DMS153 treated with DMSO at 0.1 percent for 48 hours (cell line): Measurements from ENCODE around the gene VAMP2.
A peak's percentile ranks its signal among the peaks of the same experiment; 100 is the strongest.
"Not testable (repeated sequence)": the region's sequence is repeated elsewhere in the genome, so short reads cannot be mapped to it uniquely, and the experiment has no call there.

Source experiments
- DNase-seq: peaks from one replicate; lab custom pipeline; 2025; ENCODE audit not compliant: unreplicated experiment; lab: John Stamatoyannopoulos, UW

VAMP2 gene

GRCh38 chr17:8176197-8176940 lies 13.6 kb upstream of the VAMP2 start, which contains the start of gene TMEM107:
Gene TMEM107 (minus strand): TSS chr17:8176380. CDS start chr17:8176286, 94 bp downstream.
- DNase-seq, result no peak

- no peak for DNase-seq
These were observed 13.0 kb upstream of the VAMP2 start for GRCh38 chr17:8175795-8176196.

GRCh38 chr17:8173871-8174322 lies 11.1 kb upstream of the VAMP2 start:
- no peak for DNase-seq

DNA sequence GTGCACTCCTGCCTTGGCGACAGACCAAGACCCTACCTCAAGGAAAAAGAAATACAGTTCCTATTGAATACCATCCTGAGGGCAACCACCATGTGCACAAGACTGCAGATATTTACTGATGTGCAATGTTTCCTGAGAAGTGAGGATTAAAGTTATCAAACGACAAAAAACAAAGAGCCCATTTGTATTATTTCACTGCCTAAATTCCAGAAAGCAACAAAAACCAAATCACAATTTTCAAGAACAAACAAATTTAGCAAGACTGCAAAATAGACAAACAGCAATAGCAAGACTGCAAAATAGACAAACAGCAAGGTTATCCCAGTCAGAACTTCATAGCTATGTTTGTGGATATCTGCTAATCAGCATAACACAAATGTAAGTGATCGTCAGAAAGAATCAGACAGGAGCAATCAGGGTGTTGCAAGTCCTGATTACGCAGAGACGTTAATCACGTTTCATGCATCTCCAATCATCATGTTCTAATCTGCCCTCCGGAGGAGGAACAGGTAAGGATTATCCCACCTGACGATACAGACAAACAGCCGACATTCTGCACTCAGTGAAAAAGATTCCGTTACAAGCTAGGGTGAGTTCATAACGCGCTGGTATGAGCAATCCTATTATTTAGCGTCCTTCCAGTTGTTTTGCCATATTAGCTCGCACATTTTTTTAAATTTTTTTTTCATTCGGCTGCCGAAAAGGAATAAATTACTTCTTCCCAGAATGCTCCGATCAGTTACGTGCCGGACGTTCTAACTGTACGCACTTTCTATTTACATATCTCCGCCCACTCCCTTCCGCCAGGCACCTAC lies 10.5 kb upstream of the VAMP2 start:
- peak; percentile 63 for DNase-seq

DNA sequence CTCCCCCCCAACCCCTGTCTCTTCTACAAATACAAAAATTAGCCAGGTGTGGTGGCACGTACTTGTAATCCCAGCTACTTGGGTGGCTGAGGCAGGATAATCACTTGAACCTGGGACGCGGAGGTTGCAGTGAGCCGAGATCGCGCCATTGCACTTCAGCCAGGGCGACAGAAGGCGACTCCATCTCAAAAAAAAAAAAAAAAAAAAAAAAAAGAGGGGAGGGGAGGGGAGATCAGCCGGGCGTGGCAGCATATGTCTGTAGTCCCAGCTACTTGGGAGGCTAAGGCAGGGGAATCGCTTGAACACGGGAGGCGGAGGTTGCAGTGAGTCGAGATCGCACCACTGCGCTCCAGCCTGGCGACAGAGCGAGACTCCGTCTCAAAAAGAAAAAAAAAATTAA lies 7.4 kb upstream of the VAMP2 start:
- not testable (repeated sequence) for DNase-seq

- no peak for DNase-seq
These were observed 4.8 kb upstream of the VAMP2 start for GRCh38 chr17:8167526-8167925.

- no peak for DNase-seq
These were observed 4.0 kb upstream of the VAMP2 start for GRCh38 chr17:8166731-8167130.

GRCh38 chr17:8164815-8165131 lies 2.0 kb upstream of the VAMP2 start:
- DNase-seq, result no peak

DNA sequence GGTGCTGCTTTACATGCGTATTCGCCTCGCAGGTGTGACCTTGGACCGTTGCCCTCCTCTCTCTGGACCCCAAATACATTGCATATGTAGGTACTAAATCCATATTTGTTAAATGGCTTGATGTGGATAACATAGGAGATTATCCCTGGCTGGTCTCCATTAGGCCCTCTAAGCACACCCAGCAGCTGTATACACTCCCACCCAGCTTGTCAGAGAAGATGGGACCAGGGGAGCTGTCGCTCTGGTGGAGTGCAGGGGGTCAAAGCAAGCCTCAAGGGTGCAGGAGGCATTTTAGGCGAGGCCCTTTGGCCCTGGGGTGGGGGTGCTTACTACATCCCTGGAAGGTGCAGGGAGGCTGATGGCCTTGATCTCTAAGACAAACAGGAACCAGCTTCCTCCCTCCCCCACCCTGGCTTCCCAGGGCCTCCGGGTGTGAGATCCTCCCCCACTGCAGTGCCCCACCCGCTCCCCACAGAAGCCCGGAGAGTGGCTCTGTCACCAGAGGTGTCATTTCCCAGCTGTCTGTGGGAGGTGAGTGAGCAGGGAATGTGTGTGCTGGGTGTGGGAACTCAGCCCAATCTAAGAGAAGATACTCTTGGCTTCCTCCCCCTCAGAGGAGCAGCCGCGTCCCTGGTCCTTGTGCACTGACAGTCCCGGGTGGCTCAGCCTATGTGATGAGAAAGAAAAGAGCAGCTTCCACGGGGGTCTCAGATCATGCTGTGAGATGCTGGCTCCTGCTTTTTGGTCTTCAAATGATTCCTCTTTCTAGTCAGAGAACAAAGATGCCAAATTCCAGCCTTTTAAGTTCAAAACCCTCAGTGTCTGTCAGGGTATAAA lies 1.4 kb upstream of the VAMP2 start:
- DNase-seq, result no peak

DNA sequence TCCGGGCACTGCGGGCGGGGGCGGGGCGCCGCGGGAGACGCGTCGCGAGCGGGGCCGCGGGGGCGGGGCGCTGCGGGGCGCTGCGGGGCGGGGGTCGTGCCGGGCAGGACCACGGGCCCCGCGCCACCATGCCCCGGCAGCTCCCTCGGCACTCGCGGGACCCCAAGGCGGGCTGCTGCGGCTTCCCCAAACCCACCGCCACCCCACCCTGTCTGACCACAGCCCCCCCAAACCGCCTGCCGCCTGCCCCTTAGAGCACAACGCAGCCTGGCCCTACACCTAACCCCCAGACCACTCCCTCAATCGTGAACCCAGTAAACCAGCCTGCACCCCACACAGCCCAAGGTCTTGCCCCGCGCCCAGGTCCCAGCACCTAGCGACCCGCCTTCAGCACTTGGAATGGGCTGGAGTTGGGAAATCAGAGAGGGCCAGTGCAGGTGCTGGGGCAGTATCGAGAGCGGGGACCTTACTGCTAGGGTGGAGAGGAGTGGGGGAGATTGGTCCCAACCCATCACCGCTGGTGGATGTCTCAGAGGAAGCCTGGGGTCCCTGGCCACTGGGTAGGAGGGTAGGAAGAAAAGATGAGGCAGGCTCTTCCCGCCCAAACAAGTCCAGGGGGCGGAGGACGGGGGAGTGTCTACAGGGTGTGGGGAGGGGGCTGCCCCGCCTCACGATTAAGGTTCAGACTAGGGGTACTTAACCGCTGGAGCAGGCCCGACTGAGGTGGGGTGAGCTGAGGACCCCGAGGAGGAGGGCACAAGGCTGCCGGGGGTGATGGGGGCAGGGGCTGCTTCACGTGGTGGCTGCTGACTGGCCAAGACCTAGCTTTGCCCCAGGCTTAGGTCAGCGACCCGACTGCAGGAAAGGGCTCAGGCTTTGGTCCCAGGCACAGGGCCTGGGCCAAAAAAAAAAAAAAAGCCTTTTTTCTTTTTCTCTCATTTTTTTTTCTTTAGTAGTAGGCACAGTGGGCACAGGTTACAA lies 539 bp upstream of the VAMP2 start:
- DNase-seq, result no peak

GRCh38 chr17:8161289-8162232 lies 1.2 kb downstream of the VAMP2 start:
- DNase-seq, result no peak

GRCh38 chr17:8160741-8161221 lies 2.0 kb downstream of the VAMP2 start:
- no peak for DNase-seq

- no peak for DNase-seq
These were observed 2.5 kb downstream of the VAMP2 start for GRCh38 chr17:8160224-8160577.

DNA sequence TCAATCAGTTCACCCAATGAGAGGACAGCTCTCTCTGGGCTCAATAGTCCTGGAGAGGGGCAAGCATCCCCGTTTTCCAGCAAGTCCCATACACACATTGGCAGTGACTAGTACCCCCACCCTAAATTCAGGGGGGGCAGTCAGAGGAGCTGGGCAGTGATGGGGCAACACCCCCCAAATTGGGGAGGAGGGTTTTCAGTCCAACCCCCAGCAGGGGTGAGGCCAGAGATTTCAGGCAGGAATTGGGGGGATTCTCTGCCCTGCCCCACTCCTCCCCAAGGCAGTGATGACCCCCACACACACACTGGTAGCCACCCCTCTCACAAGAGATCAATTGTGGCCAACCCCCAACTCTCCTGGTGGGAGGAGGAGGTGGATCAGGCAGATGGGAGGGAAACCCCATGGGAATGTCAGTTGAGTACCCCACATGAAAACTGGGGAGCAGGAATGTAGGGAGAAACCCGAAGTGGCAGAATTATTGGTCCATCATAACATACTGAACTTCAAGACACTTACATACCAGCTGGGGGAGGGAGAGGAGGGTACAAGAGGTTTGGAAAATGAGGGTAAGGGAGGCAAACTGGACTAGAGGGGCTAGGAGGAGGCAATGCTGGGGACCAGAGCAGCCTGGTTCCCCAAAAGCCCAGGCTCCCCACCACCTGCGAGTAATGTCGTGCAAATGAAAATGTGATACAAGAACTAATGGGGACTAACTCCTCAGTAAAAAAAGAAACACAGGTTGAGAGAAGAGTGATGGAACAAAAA lies 3.1 kb downstream of the VAMP2 start:
- DNase-seq, result no peak

DNA sequence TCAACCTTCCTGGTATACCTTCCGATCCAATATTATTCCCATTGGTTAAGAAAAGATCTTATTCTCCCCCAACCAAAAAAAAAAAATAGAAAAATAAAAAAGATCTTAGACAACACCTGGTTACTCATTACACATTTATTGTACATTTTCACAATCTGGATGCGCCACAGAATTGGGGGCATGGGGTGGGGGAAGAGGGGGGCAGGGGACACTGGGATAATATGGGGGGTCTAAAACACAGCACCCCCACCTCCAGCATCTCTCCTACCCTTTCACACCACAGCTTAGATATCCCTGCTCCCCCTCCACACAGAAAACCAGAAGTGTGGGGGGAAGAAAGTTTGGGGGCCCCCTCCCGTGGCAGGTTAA lies 3.7 kb downstream of the VAMP2 start:
- no peak for DNase-seq

DNA sequence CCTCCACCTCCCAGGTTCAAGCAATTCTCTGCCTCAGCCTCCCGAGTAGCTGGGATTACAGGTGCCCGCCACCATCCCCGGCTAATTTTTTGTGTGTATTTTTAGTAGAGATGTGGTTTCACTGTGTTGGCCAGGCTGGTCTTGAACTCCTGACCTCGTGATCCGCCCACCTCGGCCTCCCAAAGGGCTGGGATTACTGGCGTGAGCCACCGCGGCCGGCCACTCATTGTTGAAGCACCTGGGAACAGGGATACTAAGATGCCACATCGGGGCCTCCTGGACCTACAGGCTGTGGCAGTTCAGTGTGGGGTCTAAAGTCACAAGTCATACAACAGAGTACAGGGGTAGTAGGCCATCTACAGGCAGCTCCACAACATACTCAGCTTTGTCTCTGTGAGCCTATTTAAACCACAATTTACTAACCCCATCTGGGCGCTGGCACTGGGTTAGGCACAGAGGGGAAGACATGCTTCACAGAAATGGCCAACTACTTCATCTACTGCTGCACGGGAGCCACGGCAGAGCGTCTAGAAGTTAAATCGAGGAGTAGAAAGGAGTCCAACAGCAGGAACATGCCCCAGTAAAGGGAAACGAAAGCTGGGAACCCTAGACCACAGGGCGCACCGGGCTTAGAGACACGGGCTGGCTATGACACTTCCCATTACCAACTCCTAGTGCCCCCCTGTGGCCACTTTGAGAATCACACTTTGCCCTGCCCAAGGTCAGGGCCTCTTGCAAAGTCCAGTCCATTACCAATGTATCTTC lies 4.3 kb downstream of the VAMP2 start:
- DNase-seq, result no peak

DNA sequence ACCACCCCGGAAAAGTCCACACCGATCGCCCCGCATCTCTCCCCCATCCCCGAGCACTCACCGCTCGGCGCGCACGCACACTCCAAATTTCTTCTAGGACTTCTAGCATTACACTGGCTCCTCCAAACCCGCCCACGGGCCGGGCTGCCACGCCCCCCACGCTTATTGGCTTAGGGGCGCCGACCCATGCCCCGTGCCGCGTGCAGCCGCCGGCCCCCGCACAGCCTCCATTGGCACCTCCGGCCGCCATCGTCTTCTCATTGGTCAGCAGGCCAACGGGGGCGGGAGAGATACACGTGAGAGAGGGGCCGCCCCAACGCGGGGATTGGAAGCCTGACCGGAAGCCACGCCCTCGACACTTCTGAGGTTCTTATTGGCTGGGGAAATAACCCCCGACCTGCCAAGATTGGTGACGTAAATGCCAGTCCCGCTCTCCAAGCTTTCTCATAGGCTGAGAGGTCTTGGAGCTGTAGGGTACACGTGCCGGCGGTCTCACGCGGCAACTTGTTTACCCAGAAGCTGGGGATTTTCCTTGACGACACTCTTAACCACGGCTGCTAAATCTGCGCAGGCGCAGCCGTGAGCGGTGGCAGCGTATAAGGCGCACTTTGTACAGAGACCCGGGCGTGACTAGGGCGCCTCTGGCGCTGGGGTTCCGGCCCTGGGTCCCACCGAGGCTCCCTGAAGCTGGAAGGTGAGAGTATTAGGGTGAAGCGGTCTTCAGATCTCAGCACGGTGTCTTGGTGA lies 6.3 kb downstream of the VAMP2 start:
- peak; percentile 81 for DNase-seq
